Testis (tissue), 2 donors: ENCODE measurements around the gene DNAJC7.

ENCODE experiments used
- POLR2A ChIP-seq: fragments of 450-650 bp; IDR thresholded peaks from one replicate; pipeline ENCODE4 v1.6.1; 2017; ENCODE audit warnings: antibody characterized with exemption, mild to moderate bottlenecking, moderate library complexity
- TF ChIP-seq, protein P1 (sequence below), 3 experiments: fragments of 450-650 bp in 2 of 3; fragments of 200-600 bp in 1 of 3; sonication (generic) in 1 of 3; IDR thresholded peaks; one replicate each; pipeline ENCODE4 v1.5.1; 2016 to 2019; ENCODE audit warnings: antibody characterized with exemption in 3 of 3, mild to moderate bottlenecking in 2 of 3, moderate library complexity in 1 of 3

DNA sequence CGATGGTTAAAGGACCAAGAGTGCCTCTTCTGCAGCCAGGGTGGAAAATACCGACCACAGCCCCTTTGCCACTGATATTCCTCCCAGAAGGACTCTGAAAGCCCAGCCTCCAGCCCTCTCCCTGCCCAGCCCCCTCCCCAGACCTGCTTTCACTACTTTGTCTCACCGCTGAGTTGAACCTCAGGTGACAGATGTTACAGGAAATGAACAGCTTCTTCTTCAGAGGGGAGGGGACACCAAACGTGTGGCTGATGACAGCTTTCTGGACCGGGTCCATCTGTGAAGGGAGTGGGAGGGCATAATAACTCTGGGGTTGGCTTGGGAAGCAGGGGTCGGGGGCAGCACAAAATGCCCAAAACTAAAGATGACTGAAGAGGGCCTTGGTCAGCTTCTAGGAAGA is 16.8 kb upstream of the DNAJC7 start:
- TF ChIP-seq, protein P1, sequence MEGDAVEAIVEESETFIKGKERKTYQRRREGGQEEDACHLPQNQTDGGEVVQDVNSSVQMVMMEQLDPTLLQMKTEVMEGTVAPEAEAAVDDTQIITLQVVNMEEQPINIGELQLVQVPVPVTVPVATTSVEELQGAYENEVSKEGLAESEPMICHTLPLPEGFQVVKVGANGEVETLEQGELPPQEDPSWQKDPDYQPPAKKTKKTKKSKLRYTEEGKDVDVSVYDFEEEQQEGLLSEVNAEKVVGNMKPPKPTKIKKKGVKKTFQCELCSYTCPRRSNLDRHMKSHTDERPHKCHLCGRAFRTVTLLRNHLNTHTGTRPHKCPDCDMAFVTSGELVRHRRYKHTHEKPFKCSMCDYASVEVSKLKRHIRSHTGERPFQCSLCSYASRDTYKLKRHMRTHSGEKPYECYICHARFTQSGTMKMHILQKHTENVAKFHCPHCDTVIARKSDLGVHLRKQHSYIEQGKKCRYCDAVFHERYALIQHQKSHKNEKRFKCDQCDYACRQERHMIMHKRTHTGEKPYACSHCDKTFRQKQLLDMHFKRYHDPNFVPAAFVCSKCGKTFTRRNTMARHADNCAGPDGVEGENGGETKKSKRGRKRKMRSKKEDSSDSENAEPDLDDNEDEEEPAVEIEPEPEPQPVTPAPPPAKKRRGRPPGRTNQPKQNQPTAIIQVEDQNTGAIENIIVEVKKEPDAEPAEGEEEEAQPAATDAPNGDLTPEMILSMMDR (IDR thresholded peaks at IDR 0.05), result no peak
- no peak for TF ChIP-seq POLR2A
